Thyroid gland (tissue), 4 donors: ENCODE measurements around the gene ZFR. TPM values are rescaled to one million over a fixed set of nuclear protein-coding genes. Genes with fewer than 3 reads are reported as not detected.

Source experiments
- DNase-seq, 2 donors: peaks; one replicate each; pipeline ENCODE4 v3.0.0-alpha.2; 2019
- H3K27ac ChIP-seq, 3 donors: fragments of 200-600 bp; sonication (generic); 1 replicate in 2 of 3; 2 replicates in 1 of 3; pipeline ENCODE4 v1.5.1; 2016 to 2019; ENCODE audit warnings: mild to moderate bottlenecking in 1 of 3, moderate library complexity in 1 of 3
- H3K27me3 ChIP-seq: fragments of 200-600 bp; sonication (generic); one replicate; pipeline ENCODE4 v1.5.1; 2019
- H3K36me3 ChIP-seq, 2 donors: fragments of 200-600 bp; sonication (generic); one replicate each; pipeline ENCODE4 v1.5.1; 2016 to 2019
- H3K4me1 ChIP-seq, 2 donors: fragments of 200-600 bp; sonication (generic); one replicate each; pipeline ENCODE4 v1.5.1; 2017 to 2019
- H3K4me3 ChIP-seq, 3 donors: fragments of 200-600 bp; sonication (generic); replicated peaks in 1 of 3; 1 replicate in 2 of 3; 2 replicates in 1 of 3; pipeline ENCODE4 v1.5.1; 2016; ENCODE audit warnings: mild to moderate bottlenecking in 1 of 3
- H3K9me3 ChIP-seq: fragments of 200-600 bp; sonication (generic); one replicate; pipeline ENCODE4 v1.5.1; 2017
- POLR2A ChIP-seq, 2 donors: fragments of 450-650 bp; IDR thresholded peaks; one replicate each; pipeline ENCODE4 v1.6.1; 2017; ENCODE audit warnings: antibody characterized with exemption in 2 of 2, mild to moderate bottlenecking in 2 of 2, moderate library complexity in 1 of 2
- WGBS, 2 donors: methylation state at CpG; one replicate each; pipeline ENCODE4 v1.1.5; 2017; 5-methylcytosine and 5-hydroxymethylcytosine counted together
- intact Hi-C: fragments of 100-400 bp; cut with DNase I; formaldehyde crosslinking; loops from one replicate; pipeline ENCODE4 v1.15.1; 2023
- total RNA-seq, 4 donors: library from RNA; depleted of rRNA; stranded (reverse); fragments of >200 nt; gene quantifications; one replicate each; pipeline ENCODE4 v1.2.3, GENCODE V29; 2016
- TF ChIP-seq, protein P1 (sequence below), 6 experiments: fragments of 200-600 bp in 3 of 6; fragments of 450-650 bp in 3 of 6; sonication (generic) in 3 of 6; IDR thresholded peaks; one replicate each; pipeline ENCODE4 v1.5.1; 2016 to 2019; ENCODE audit warnings: antibody characterized with exemption in 6 of 6, mild to moderate bottlenecking in 2 of 6, inconsistent platforms in 1 of 6, moderate library complexity in 1 of 6

The ZFR gene
- total RNA-seq, 4 donors from 2014 or later = 85.1 to 109 (median 92.2) TPM

DNA sequence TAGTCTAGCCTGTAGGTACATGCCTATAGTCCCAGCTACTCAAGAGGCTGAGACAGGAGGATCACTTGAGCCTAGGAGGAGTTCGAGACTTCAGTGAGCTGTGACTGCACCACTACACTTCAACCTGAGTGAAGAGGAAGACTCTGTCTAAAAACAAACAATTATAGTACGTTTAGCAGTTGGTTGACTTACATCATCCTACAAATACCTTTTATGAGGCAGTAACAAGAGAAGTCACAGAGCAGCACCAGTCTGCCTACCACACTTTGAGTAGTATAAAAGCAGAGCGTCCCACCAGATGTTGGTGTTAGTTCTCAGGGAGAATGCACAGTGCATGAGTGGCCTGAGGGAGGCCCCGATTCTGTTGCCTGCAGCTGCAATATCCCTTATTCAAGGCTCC, 16.1 kb downstream of the ZFR start:
- intact Hi-C loops = no loop called here
- peaks cover 0 to 5% of the 10 kb centered on the region in 2 donors for H3K4me1 ChIP-seq
- DNase-seq = no peak
- H3K27ac ChIP-seq = no peak overlapping the region
- H3K36me3 ChIP-seq = peaks cover 0 to 3% of the 10 kb centered on the region in 2 donors
- TF ChIP-seq POLR2A (IDR thresholded peaks at IDR 0.05) = no peak
- TF ChIP-seq, protein P1, sequence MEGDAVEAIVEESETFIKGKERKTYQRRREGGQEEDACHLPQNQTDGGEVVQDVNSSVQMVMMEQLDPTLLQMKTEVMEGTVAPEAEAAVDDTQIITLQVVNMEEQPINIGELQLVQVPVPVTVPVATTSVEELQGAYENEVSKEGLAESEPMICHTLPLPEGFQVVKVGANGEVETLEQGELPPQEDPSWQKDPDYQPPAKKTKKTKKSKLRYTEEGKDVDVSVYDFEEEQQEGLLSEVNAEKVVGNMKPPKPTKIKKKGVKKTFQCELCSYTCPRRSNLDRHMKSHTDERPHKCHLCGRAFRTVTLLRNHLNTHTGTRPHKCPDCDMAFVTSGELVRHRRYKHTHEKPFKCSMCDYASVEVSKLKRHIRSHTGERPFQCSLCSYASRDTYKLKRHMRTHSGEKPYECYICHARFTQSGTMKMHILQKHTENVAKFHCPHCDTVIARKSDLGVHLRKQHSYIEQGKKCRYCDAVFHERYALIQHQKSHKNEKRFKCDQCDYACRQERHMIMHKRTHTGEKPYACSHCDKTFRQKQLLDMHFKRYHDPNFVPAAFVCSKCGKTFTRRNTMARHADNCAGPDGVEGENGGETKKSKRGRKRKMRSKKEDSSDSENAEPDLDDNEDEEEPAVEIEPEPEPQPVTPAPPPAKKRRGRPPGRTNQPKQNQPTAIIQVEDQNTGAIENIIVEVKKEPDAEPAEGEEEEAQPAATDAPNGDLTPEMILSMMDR (IDR thresholded peaks at IDR 0.05) = no peak
- WGBS, 2 donors = 66 to 72% methylated on average over 4 of the region's 4 CpGs
- H3K4me3 ChIP-seq = no peak overlapping the region
- no peaks in the 10 kb centered on the region for H3K27me3 ChIP-seq
- H3K9me3 ChIP-seq = no peaks in the 10 kb centered on the region

DNA sequence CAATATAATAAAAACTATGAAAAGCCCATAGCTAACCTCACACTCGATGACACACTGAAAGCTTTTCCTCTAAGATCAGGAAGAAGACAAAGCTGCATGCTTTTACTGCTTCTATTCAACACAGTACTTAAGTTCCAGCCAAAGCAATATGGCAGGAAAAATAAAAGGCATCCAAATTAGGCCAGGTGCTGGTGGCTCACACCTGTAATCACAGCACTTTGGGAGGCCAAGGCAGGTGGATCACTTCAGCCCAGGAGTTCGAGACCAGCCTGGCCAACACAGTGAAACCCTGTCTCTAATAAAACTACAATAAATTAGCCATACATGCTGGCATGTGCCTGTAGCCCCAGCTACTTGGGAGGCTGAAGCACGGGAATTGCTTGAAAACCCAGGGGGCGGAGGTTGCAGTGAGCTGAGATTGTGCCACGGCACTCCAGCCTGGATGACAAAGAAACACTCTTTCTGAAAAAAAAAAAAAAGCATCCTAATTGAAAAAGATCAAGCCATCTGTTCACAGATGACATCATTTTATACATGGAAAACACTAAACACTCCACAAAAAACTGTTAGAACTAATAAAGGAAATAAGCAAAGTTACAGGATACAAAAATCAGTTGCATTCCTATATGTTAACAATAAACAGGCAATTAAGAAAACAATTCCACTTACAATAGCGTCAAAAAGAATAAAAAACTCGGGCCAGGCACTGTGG, 17.9 kb downstream of the ZFR start:
- H3K4me1 ChIP-seq = peaks cover 4 to 7% of the 10 kb centered on the region in 2 donors
- DNase-seq = no peak
- H3K36me3 ChIP-seq = peaks cover 0 to 3% of the 10 kb centered on the region in 2 donors
- H3K27me3 ChIP-seq = no peaks in the 10 kb centered on the region
- intact Hi-C loops = no loop called here
- H3K27ac ChIP-seq = no peak overlapping the region
- 95 to 98% methylated on average over 7 of the region's 7 CpGs for WGBS, 2 donors
- no peak for TF ChIP-seq POLR2A (IDR thresholded peaks at IDR 0.05)
- TF ChIP-seq, protein P1 (IDR thresholded peaks at IDR 0.05) = no peak
- no peak overlapping the region for H3K4me3 ChIP-seq
- H3K9me3 ChIP-seq = no peaks in the 10 kb centered on the region

DNA sequence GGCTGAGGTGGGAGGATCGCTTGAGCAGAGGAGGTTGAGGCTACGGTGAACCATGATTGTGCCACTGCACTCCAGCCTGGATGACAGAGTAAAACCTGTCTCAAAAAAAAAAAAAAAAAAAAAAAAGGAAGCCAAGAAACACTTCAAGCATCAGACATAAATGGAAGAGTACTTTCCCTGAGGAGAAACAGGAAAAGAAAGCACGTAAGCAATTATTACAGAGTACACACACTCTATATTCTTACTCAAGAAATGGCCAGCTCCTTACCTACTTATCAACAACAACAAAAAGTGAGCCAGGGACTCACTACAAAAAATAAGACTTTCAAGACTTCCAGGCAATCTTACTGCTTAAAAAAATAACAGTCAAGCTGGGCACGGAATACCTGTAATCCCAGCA, 21.8 kb downstream of the ZFR start:
- no peak for TF ChIP-seq POLR2A (IDR thresholded peaks at IDR 0.05)
- TF ChIP-seq, protein P1 (IDR thresholded peaks at IDR 0.05) = no peak
- 58 to 65% methylated on average over 4 of the region's 4 CpGs for WGBS, 2 donors
- Histone ChIP-seq H3K27ac (no peak overlapping the region), H3K4me1 (peaks cover 16 to 18% of the 10 kb centered on the region in 2 donors), H3K9me3 (no peaks in the 10 kb centered on the region), H3K36me3 (no peaks in the 10 kb centered on the region), H3K4me3 (no peak overlapping the region), H3K27me3 (no peaks in the 10 kb centered on the region)
- intact Hi-C loops = no loop called here
- no peak for DNase-seq

DNA sequence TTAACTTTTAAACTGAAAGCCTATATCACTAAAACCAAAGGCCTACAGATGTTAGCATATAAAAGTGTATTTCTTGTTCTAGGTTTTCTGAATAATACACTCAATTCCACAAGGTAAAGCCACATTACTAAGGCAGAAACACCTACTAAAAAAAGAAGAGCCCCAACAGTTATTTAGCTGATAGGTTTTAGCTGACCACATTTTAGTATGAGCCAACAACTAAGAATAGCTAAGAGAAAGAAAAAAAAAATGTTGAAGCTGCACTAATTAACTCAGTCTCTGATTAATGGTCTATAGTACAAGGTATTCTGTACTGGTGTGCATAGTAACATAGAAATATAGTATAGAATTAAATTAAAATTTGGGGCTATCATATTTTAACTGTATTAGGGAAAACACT, 23.5 kb downstream of the ZFR start:
- H3K27ac ChIP-seq = no peak overlapping the region
- TF ChIP-seq, protein P1 (IDR thresholded peaks at IDR 0.05) = no peak
- TF ChIP-seq POLR2A (IDR thresholded peaks at IDR 0.05) = no peak
- H3K27me3 ChIP-seq = no peaks in the 10 kb centered on the region
- H3K4me1 ChIP-seq = peaks cover 16 to 18% of the 10 kb centered on the region in 2 donors
- intact Hi-C loops = no loop called here
- H3K9me3 ChIP-seq = no peaks in the 10 kb centered on the region
- peaks cover 5% of the 10 kb centered on the region in 2 donors for H3K36me3 ChIP-seq
- DNase-seq = no peak
- H3K4me3 ChIP-seq = no peak overlapping the region

DNA sequence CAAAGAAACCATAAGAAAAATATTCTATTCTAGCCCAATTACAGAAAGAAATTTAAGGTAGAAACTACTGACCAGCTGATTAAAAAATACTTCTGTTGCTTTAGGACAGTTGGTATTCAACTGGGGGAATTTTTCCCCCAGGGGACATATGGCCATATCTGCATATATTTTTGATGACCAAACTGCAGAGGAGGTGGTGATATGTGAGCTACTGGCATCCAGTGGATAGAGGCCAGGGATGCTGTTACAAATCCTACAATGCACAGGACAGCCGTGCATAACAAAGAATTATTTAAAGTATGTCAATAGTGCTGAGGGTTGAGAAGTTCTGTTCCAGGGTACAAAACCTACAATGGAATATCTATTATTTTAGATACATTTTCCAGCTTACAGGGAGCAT, 24.0 kb downstream of the ZFR start:
- no peaks in the 10 kb centered on the region for H3K27me3 ChIP-seq
- no peak overlapping the region for H3K4me3 ChIP-seq
- no peak overlapping the region for H3K27ac ChIP-seq
- intact Hi-C loops = no loop called here
- H3K4me1 ChIP-seq = peaks cover 16 to 18% of the 10 kb centered on the region in 2 donors
- 58 to 79% methylated on average over 1 of the region's 1 CpG for WGBS, 2 donors
- no peak for DNase-seq
- no peaks in the 10 kb centered on the region for H3K9me3 ChIP-seq
- H3K36me3 ChIP-seq = peaks cover 5% of the 10 kb centered on the region in 2 donors
- TF ChIP-seq, protein P1 (IDR thresholded peaks at IDR 0.05) = no peak
- no peak for TF ChIP-seq POLR2A (IDR thresholded peaks at IDR 0.05)
